Glutamatergic neuron (in vitro differentiated cells): ENCODE measurements around the gene PLEKHA6. TPM values are rescaled to one million over a fixed set of nuclear protein-coding genes. Genes with fewer than 3 reads are reported as not detected.

ENCODE experiments used
- DNase-seq: peaks from one replicate; pipeline ENCODE4 v3.0.0; 2022
- H3K27ac Mint-ChIP-seq: one replicate; pipeline ENCODE4 v1.8.0; 2020; ENCODE audit warnings: mild to moderate bottlenecking, mixed read lengths, inconsistent platforms; ENCODE audit not compliant: unreplicated experiment
- H3K27me3 Mint-ChIP-seq: one replicate; pipeline ENCODE4 v1.8.0; 2020; ENCODE audit warnings: mild to moderate bottlenecking, moderate library complexity, mixed read lengths, inconsistent platforms; ENCODE audit not compliant: unreplicated experiment
- H3K36me3 Mint-ChIP-seq: one replicate; pipeline ENCODE4 v1.8.0; 2020; ENCODE audit warnings: mild to moderate bottlenecking, mixed read lengths, inconsistent platforms; ENCODE audit not compliant: unreplicated experiment
- H3K4me1 Mint-ChIP-seq: one replicate; pipeline ENCODE4 v1.8.0; 2020; ENCODE audit warnings: mild to moderate bottlenecking, low read depth, mixed read lengths, inconsistent platforms; ENCODE audit not compliant: unreplicated experiment
- H3K4me3 Mint-ChIP-seq: one replicate; pipeline ENCODE4 v1.8.0; 2020; ENCODE audit warnings: mild to moderate bottlenecking, mixed read lengths, inconsistent platforms; ENCODE audit not compliant: unreplicated experiment
- H3K9me3 Mint-ChIP-seq: one replicate; pipeline ENCODE4 v1.8.0; 2020; ENCODE audit warnings: mild to moderate bottlenecking, moderate library complexity, mixed read lengths, inconsistent platforms; ENCODE audit not compliant: unreplicated experiment
- total RNA-seq: library from RNA; stranded (reverse); fragmentation: NEBNext Ultra II Directional; extraction: Animal tissue kit (Norgen Biotek cat#: 25700); gene quantifications from one replicate; pipeline ENCODE4 v1.2.1, GENCODE V29; 2021; ENCODE audit not compliant: unreplicated experiment
- TF ChIP-seq, protein P1 (sequence below): fragments of 200-600 bp; sonication (generic); IDR thresholded peaks from one replicate; pipeline ENCODE4 v1.5.0; 2021; ENCODE audit not compliant: partially characterized antibody, unreplicated experiment

The PLEKHA6 gene
- total RNA-seq, 1 donor from 2014 or later: 72.7 TPM

GRCh38 chr1:204376465-204376864, 16.7 kb upstream of the PLEKHA6 start:
- no peak for DNase-seq
- TF ChIP-seq, protein P1, sequence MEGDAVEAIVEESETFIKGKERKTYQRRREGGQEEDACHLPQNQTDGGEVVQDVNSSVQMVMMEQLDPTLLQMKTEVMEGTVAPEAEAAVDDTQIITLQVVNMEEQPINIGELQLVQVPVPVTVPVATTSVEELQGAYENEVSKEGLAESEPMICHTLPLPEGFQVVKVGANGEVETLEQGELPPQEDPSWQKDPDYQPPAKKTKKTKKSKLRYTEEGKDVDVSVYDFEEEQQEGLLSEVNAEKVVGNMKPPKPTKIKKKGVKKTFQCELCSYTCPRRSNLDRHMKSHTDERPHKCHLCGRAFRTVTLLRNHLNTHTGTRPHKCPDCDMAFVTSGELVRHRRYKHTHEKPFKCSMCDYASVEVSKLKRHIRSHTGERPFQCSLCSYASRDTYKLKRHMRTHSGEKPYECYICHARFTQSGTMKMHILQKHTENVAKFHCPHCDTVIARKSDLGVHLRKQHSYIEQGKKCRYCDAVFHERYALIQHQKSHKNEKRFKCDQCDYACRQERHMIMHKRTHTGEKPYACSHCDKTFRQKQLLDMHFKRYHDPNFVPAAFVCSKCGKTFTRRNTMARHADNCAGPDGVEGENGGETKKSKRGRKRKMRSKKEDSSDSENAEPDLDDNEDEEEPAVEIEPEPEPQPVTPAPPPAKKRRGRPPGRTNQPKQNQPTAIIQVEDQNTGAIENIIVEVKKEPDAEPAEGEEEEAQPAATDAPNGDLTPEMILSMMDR: no peak
- no peaks in the 10 kb centered on the region for H3K36me3 Mint-ChIP-seq
- no peak overlapping the region for H3K4me3 Mint-ChIP-seq
- H3K9me3 Mint-ChIP-seq: no peaks in the 10 kb centered on the region
- H3K27ac Mint-ChIP-seq: no peak overlapping the region
- no peaks in the 10 kb centered on the region for H3K4me1 Mint-ChIP-seq
- H3K27me3 Mint-ChIP-seq: peaks cover 15% of the 10 kb centered on the region

DNA sequence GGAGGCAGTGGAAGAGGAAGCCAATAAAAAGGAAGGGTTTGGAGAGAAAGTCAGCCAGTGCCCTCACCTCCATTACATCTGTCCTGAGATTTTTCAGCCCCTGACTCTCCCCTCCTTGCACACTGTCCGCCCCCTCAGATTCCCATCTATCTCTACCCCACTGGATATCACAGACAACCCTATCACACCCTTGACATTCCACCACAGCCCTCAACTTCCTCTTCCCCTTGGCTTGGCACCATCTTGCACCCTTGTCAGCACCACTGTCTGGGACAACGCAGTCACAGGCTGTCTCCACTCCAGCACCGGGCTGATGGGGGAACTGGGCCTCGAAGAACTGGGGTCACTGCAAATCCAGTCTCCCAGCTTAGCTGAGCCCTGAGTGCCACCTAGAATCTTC, 14.2 kb upstream of the PLEKHA6 start:
- peaks cover 13% of the 10 kb centered on the region for H3K27me3 Mint-ChIP-seq
- no peaks in the 10 kb centered on the region for H3K36me3 Mint-ChIP-seq
- H3K9me3 Mint-ChIP-seq: no peaks in the 10 kb centered on the region
- TF ChIP-seq, protein P1: no peak
- no peak overlapping the region for H3K4me3 Mint-ChIP-seq
- DNase-seq: no peak
- H3K4me1 Mint-ChIP-seq: no peaks in the 10 kb centered on the region
- H3K27ac Mint-ChIP-seq: no peak overlapping the region

DNA sequence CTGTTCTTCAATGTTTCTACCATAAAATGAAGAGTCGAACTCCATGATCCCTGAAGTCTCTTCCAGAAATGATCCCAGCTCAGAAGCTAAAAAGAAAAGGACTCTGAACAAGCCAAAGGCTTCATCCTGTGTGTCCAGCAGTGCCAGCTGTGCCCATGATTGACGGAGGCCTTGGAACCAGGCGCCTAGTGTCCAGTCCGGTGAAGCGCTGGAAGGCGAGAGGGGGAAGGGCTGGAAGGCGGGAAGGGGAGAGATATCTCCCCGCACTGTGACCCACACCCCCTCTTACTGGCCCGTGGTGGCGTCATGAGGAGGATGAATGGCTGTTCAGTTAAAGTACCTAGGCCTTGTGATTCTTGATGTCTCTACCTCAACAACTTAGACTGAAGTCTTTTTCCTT, 10.4 kb upstream of the PLEKHA6 start:
- Mint-ChIP-seq H3K4me1 (no peaks in the 10 kb centered on the region), H3K36me3 (no peaks in the 10 kb centered on the region), H3K27ac (no peak overlapping the region), H3K9me3 (no peaks in the 10 kb centered on the region), H3K27me3 (peaks cover 9% of the 10 kb centered on the region), H3K4me3 (no peak overlapping the region)
- TF ChIP-seq, protein P1: no peak
- no peak for DNase-seq

DNA sequence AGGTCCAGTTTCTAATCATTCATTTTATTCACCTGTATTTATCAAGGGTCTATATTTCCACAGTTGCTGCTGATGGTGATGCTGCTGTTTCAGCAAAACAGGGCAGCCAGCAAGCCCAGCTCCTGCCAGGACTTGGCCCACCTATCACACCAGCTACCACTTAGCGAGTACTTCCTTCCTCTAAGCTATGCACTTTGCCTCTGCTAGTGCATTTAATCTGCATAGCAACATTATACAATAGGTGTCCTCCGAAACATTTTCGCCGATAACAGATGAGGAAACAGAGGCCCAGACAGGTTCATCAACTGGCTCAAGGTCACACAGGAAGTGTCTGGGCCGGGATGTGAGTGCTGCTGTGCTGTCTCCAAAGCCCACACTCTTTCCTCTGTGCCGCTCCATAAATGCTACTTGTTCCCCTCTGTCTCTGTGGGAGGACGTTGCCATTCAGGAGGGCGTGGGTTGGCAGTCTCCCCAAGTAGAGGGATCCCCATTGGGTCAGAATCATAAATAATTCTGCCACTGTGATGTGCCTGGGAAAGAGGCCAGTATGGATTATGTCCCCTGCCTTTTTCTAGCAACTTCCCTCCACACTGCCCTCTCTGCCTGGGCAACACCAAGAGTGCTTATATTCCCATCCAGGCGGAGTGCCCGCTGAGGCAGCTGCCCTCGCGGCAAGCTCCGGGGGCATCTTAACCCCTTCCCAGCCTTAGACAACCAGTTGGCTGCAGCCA, 9.4 kb upstream of the PLEKHA6 start:
- TF ChIP-seq, protein P1: no peak
- DNase-seq: no peak
- peaks cover 9% of the 10 kb centered on the region for H3K27me3 Mint-ChIP-seq
- no peak overlapping the region for H3K27ac Mint-ChIP-seq
- no peaks in the 10 kb centered on the region for H3K36me3 Mint-ChIP-seq
- no peaks in the 10 kb centered on the region for H3K4me1 Mint-ChIP-seq
- no peak overlapping the region for H3K4me3 Mint-ChIP-seq
- no peaks in the 10 kb centered on the region for H3K9me3 Mint-ChIP-seq

- no peaks in the 10 kb centered on the region for H3K4me1 Mint-ChIP-seq
Observed at GRCh38 chr1:204367956-204368355, 8.2 kb upstream of the PLEKHA6 start.

More at GRCh38 chr1:204367956-204368355, 8.2 kb upstream of the PLEKHA6 start:
- H3K27me3 Mint-ChIP-seq: peaks cover 9% of the 10 kb centered on the region
- H3K9me3 Mint-ChIP-seq: no peaks in the 10 kb centered on the region
- H3K27ac Mint-ChIP-seq: no peak overlapping the region
- no peaks in the 10 kb centered on the region for H3K36me3 Mint-ChIP-seq
- TF ChIP-seq, protein P1: no peak
- no peak overlapping the region for H3K4me3 Mint-ChIP-seq
- no peak for DNase-seq
